ENCODE results near the gene DDX54.
A peak's percentile ranks its signal among the peaks of the same experiment; 100 is the strongest.

DDX54 gene

DNA sequence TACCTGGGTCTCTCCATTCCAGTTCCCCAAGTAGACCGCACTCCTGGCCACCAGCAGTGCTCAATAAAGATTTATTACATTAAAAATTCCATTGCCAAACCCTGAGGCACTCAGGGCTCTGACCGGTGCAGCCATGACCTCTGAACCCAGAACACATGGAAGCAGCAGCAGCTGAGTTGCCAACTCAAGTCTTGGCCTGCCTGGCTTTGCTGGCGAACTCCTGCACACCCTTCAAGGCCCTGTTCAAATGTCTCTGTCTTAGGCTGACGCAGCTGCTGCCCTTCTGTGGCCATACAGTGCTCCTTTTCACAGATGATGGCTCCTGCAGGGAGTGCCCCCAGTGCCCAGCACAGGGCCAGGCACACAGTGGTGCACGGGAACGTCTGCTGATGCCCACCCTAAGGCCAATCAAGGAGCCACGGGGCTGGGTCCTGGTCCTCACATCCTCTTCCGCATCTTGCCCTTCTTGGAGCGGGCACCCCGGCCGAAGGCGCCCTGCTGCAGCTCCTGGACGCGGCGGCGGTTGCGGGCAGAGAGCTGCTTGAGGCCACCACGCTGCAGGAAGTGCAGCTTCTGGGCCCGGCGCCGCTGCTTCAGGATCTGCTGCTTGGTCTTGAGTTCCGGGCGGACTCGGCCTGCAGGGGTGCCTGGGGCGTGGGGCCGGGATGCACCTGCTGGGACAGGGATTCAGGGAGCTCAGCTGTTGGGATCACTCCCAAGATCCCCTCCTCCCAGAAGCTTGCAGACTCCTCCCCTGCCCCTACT is 26.7 kb downstream of the DDX54 start:
- DNase-seq (ENCODE audit: extremely low read depth, low read depth), result no peak
- TF ChIP-seq, protein P1, sequence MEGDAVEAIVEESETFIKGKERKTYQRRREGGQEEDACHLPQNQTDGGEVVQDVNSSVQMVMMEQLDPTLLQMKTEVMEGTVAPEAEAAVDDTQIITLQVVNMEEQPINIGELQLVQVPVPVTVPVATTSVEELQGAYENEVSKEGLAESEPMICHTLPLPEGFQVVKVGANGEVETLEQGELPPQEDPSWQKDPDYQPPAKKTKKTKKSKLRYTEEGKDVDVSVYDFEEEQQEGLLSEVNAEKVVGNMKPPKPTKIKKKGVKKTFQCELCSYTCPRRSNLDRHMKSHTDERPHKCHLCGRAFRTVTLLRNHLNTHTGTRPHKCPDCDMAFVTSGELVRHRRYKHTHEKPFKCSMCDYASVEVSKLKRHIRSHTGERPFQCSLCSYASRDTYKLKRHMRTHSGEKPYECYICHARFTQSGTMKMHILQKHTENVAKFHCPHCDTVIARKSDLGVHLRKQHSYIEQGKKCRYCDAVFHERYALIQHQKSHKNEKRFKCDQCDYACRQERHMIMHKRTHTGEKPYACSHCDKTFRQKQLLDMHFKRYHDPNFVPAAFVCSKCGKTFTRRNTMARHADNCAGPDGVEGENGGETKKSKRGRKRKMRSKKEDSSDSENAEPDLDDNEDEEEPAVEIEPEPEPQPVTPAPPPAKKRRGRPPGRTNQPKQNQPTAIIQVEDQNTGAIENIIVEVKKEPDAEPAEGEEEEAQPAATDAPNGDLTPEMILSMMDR (IDR thresholded peaks at IDR 0.05; ENCODE audit: low read depth, low read length), result no peak

DNA sequence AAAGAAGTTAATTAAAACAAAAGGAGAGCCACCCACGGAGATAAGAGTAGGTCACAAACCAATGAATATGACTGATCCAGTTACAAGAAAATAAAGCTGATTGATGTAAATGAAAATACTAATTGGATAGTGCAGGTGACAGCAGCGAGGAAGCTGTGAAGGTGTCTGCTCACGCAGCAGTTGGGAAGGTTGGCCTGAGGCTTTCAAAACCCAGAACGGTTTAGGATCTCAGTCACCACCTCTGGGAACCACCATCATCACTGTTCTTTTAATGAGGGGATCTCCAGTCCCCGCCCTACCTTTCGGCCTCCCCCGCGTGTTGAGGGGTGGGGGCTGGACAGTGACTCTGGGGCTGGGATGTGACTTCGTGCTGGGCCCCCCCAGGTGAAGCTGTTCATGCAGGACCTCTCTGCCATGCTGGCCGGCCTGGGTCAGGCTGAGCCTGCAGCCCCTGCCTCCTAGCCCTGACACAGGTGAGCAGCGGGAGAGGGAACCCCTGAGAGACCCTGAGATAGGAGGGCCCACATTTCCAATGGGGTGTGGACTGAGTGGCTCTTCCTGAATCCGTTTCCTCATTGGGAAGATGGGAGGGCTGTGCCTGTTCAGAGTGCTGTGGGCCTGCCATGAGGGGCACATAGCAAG is 27.9 kb downstream of the DDX54 start:
- TF ChIP-seq, protein P1 (IDR thresholded peaks at IDR 0.05; ENCODE audit: low read depth, low read length), result no peak
- DNase-seq (ENCODE audit: extremely low read depth, low read depth), result no peak

DNA sequence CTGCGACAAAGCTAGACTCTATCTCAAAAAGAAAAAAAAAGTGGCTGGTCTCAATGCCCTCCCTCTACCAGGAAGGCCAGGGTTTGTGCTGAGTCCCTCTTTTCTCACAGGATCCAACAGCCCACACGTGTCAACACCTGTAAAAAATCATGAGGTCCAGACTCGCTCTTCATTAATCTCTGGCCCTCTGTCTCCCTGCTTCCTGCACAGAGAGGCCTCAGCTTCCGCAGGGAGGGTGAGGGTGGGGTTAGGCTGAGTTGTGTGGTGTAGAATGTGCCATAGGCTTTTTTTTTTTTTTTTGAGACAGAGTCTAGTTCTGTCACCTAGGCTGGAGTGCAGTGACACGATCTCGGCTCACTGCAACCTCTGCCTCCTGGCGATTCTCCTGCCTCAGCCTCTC is 29.6 kb downstream of the DDX54 start:
- TF ChIP-seq, protein P1 (IDR thresholded peaks at IDR 0.05; ENCODE audit: low read depth, low read length), result no peak
- no peak for DNase-seq (ENCODE audit: extremely low read depth, low read depth)

DNA sequence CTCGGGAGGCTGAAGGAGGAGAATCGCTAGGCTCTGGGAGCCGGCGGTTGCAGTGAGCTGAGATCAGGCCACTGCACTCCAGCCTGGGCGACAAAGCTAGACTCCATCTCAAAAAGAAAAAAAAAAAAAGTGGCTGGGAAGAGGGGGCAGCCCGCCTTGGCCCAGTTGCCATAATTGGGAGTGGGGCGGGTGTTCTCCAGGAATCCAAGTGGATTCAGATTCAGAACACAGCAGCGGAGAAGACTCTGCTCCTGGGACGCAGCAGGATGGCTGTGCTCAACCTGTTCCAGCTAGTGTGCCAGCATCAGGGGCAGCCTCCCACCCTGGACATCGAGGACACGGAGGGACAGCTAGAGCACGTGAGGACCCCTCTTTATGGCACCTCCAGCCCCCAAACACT is 30.2 kb downstream of the DDX54 start:
- no peak for DNase-seq (ENCODE audit: extremely low read depth, low read depth)
- TF ChIP-seq, protein P1 (IDR thresholded peaks at IDR 0.05; ENCODE audit: low read depth, low read length), result no peak

DNA sequence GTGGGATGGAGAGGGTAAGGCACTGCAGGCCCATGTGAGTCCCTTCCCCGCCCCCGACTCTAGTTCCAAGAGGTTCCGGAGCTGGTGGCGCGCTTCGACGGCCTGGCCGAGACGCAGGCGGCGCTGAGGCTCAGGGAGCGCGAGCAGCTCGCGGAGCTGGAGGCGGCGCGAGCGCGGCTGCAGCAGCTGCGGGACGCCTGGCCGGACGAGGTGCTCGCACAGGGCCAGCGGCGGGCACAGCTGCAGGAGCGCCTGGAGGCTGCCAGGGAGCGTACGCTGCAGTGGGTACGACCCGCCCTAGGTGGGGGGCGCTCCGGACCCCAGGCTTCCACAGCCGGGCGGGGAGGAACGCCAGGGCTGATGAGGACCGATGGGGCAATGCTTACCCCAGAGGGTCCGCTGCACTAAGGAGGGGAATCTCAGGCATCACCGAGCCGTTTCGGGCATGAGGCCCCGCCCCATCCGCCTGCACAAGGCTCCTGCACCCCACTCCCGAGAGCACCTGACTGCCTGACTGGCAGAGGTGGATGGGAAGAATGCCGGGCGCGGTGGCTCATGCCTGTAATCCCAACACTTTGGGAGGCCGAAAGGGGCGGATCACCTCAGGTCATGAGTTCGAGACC is 30.8 kb downstream of the DDX54 start:
- DNase-seq (ENCODE audit: extremely low read depth, low read depth), result no peak
- TF ChIP-seq, protein P1 (IDR thresholded peaks at IDR 0.05; ENCODE audit: low read depth, low read length), result no peak

DNA sequence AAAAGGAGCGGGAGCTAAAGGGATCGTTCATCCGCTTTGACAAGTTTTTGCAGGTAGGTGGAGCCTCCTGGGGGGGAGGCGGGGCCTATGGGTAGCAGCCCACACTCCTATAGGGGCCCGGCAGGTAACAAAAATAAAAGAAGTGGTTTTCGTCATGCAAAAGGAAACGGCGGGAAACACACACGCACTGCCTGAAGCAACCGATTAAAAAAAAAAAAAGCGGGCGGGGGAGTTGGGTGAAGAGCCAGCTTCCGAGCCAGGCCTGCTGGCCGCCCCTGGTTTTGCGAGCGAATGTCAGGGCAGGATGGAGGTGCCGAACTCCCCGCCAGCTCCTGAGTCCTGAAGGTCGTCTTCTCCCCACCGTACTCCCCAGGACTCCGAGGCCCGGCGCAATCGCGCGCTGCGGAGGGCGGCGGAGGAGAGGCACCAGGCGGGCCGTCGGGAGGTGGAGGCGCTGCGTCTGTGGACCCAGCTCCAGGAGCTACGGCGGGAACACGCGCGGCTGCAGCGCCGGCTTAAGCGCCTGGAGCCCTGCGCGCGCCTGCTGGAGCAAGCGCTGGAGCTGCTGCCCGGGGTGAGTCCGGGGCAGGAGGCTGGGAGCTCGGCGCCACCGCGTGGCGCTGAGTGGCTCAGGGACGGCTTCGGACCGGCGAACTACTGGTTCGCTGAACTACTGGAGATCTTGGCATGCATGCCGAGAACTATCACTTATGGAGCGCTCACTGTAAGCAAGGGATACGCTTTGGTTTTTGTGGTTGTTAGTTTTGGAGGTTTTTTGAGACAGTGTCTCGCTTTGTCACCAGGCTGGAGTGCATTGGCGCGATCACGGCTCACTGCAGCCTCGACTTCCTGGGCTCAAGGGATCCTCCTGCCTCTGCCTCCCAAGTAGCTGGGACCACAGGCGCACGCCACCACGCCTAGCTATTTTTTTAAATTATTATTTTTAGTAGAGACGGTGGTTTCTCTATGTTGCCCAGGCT is 32.2 kb downstream of the DDX54 start:
- peak; percentile 28 for DNase-seq (ENCODE audit: extremely low read depth, low read depth)
- TF ChIP-seq, protein P1 (IDR thresholded peaks at IDR 0.05; ENCODE audit: low read depth, low read length), result peak; percentile 50

Data from AG09319 (cell line).